T-cell (primary cell): Measurements from ENCODE around the gene HNRNPH2. TPM values are rescaled to one million over a fixed set of nuclear protein-coding genes. Genes with fewer than 3 reads are reported as not detected.

Source experiments
- ATAC-seq, 4 experiments: fragments of 200-7000 bp in 3 of 4; fragments of 150-1000 bp in 1 of 4; cut with Tn5 transposase; replicated peaks in 1 of 4; 1 replicate in 3 of 4; 2 replicates in 1 of 4; pipeline ENCODE4 v1.10.0; 2021; ENCODE audit warnings: moderate library complexity in 3 of 4, mild to moderate bottlenecking in 2 of 4, moderate number of reproducible peaks in 1 of 4
- CTCF ChIA-PET, 2 donors: fragments of 300-600 bp; sonication (Branson Sonifier 250); formaldehyde crosslinking; loops; one replicate each; lab custom pipeline; 2022; ENCODE audit warnings: antibody characterized with exemption in 2 of 2; lab: Charles Lee
- POLR2A ChIA-PET, 2 donors: fragments of 300-600 bp; sonication (Branson Sonifier 250); formaldehyde crosslinking; loops; one replicate each; lab custom pipeline; 2022; ENCODE audit warnings: antibody characterized with exemption in 2 of 2; lab: Charles Lee
- DNase-seq, 35 experiments: peaks; one replicate each; pipeline versions ENCODE4 v3.0.0 to v3.0.0-alpha.2; 2013 to 2023
- H3K27ac ChIP-seq: one replicate; pipeline ENCODE4 v1.5.1; 2013; ENCODE audit warnings: low read length
- H3K27me3 ChIP-seq, 2 experiments: replicated peaks in 1 of 2; 1 replicate in 1 of 2; 2 replicates in 1 of 2; pipeline versions ENCODE4 v1.6.1 to v1.7.0; 2013; ENCODE audit warnings: low read length in 1 of 2, mixed read lengths in 1 of 2; ENCODE audit not compliant: control insufficient read depth in 2 of 2, insufficient read depth in 2 of 2; ENCODE audit errors: extremely low read depth in 1 of 2
- H3K36me3 ChIP-seq, 2 donors: 1 replicate in 1 of 2; 2 replicates in 1 of 2; pipeline versions ENCODE4 v1.6.1 to v1.7.0; 2013; ENCODE audit warnings: low read length in 1 of 2; ENCODE audit not compliant: control insufficient read depth in 2 of 2, insufficient read depth in 1 of 2; ENCODE audit errors: extremely low read depth in 1 of 2
- H3K4me1 ChIP-seq, 2 experiments: 1 replicate in 1 of 2; 2 replicates in 1 of 2; pipeline versions ENCODE4 v1.6.1 to v1.7.0; 2013; ENCODE audit warnings: low read length in 2 of 2, mixed read lengths in 1 of 2; ENCODE audit not compliant: insufficient read depth in 2 of 2, control insufficient read depth in 1 of 2; ENCODE audit errors: extremely low read depth in 1 of 2
- H3K4me3 ChIP-seq, 2 donors: 1 replicate in 1 of 2; 2 replicates in 1 of 2; pipeline versions ENCODE4 v1.5.1 to v1.7.0; 2013; ENCODE audit warnings: mild to moderate bottlenecking in 2 of 2, low read length in 1 of 2, moderate library complexity in 1 of 2; ENCODE audit not compliant: control insufficient read depth in 1 of 2; ENCODE audit errors: extremely low read depth in 1 of 2
- H3K9me3 ChIP-seq: 2 replicates; pipeline ENCODE4 v1.7.0; 2013
- H3K27ac Mint-ChIP-seq, 2 donors: one replicate each; pipeline ENCODE4 v1.8.0; 2020 to 2021; ENCODE audit warnings: mild to moderate bottlenecking in 2 of 2, mixed read lengths in 2 of 2
- H3K27me3 Mint-ChIP-seq, 2 donors: one replicate each; pipeline ENCODE4 v1.8.0; 2021 to 2022; ENCODE audit warnings: mixed read lengths in 2 of 2
- H3K36me3 Mint-ChIP-seq: one replicate; pipeline ENCODE4 v1.8.0; 2021; ENCODE audit warnings: mixed read lengths
- H3K4me1 Mint-ChIP-seq, 3 donors: one replicate each; pipeline ENCODE4 v1.8.0; 2020 to 2022; ENCODE audit warnings: mixed read lengths in 3 of 3, mild to moderate bottlenecking in 1 of 3
- H3K4me3 Mint-ChIP-seq, 3 donors: one replicate each; pipeline ENCODE4 v1.8.0; 2020 to 2022; ENCODE audit warnings: mild to moderate bottlenecking in 3 of 3, mixed read lengths in 3 of 3, moderate library complexity in 3 of 3
- H3K9me3 Mint-ChIP-seq, 3 donors: one replicate each; pipeline ENCODE4 v1.8.0; 2020 to 2022; ENCODE audit warnings: mixed read lengths in 3 of 3
- WGBS: methylation state at CpG from one replicate; pipeline ENCODE4 v1.1.5; 2013; ENCODE audit warnings: missing lambda C conversion rate; ENCODE audit not compliant: insufficient coverage; 5-methylcytosine and 5-hydroxymethylcytosine counted together
- total RNA-seq, 35 experiments: library from RNA in 6 of 35; stranded (reverse) in 6 of 35; fragments of 120-200 nt in 1 of 35; gene quantifications; one replicate each; pipeline versions ENCODE4 v1.2.1 to v1.2.4 and lab custom pipeline; 2013 to 2026

HNRNPH2 gene, protein sequence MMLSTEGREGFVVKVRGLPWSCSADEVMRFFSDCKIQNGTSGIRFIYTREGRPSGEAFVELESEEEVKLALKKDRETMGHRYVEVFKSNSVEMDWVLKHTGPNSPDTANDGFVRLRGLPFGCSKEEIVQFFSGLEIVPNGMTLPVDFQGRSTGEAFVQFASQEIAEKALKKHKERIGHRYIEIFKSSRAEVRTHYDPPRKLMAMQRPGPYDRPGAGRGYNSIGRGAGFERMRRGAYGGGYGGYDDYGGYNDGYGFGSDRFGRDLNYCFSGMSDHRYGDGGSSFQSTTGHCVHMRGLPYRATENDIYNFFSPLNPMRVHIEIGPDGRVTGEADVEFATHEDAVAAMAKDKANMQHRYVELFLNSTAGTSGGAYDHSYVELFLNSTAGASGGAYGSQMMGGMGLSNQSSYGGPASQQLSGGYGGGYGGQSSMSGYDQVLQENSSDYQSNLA
- total RNA-seq = 10 to 100 TPM; 32.4 to 39.5 (median 36.0) TPM
- total RNA-seq (2013) = 42.6 TPM
- 41.8 to 97.9 (median 61.8) reads per million in 29 experiments for total RNA-seq (lab: John Stamatoyannopoulos, UW)

- Histone ChIP-seq H3K4me1 (peaks cover 15 to 18% of the 10 kb centered on the region in 2 experiments), H3K36me3 (peaks cover 0 to 12% of the 10 kb centered on the region in 2 donors), H3K27me3 (no peaks in the 10 kb centered on the region), H3K4me3 (peak within 1 kb of the TSS; percentile 64 to 77), H3K27ac (peak within 1 kb of the TSS; percentile 95), H3K9me3 (no peaks in the 10 kb centered on the region)
- peaks cover 0 to 17% of the 10 kb centered on the region in 2 donors for H3K27me3 Mint-ChIP-seq
- CTCF ChIA-PET = no interaction called here
- DNase-seq = peak; percentile 60 to 96 (median 86)
- WGBS = under 1% methylated on average over 21 of the region's 47 CpGs
- POLR2A ChIA-PET = interaction anchor here in 1 of 2 donors (0.6 kb wide), 1 partner anchor 746 kb away, joined by 3 read pairs; no protein-coding TSS in a partner anchor
- H3K4me3 Mint-ChIP-seq = peak within 1 kb of the TSS; percentile 77 to 97 (median 86)
- peak; percentile 94 to 98 (median 97) for ATAC-seq
- H3K27ac Mint-ChIP-seq = peak within 1 kb of the TSS; percentile 98 to 99
- H3K4me1 Mint-ChIP-seq = peaks cover 25 to 39% (median 38%) of the 10 kb centered on the region in 3 donors
- no peaks in the 10 kb centered on the region for H3K9me3 Mint-ChIP-seq
- peaks cover 18% of the 10 kb centered on the region for H3K36me3 Mint-ChIP-seq
Observed at GRCh38 chrX:101407748-101408531, at the start of gene HNRNPH2, which contains the start of gene GLA. Gene HNRNPH2, plus strand, starts transcription at chrX:101408222. Its CDS starts 3,767 bp downstream, at chrX:101411989. Gene GLA, minus strand, starts transcription at chrX:101407925. Its CDS starts 22 bp downstream, at chrX:101407903.

GRCh38 chrX:101359966-101360365 lies 48.1 kb upstream of the HNRNPH2 start:
- no CpG with 5 or more reads among the region's 1 CpG for WGBS
- no peaks in the 10 kb centered on the region for H3K9me3 ChIP-seq

GRCh38 chrX:101360390-101360789 lies 47.6 kb upstream of the HNRNPH2 start:
- ChIA-PET POLR2A (no interaction called here), CTCF (no interaction called here)
- Histone ChIP-seq H3K4me1 (no peaks in the 10 kb centered on the region), H3K4me3 (no peak overlapping the region), H3K27me3 (no peaks in the 10 kb centered on the region), H3K27ac (no peak overlapping the region), H3K36me3 (no peaks in the 10 kb centered on the region), H3K9me3 (no peaks in the 10 kb centered on the region)
- Mint-ChIP-seq H3K27me3 (peaks cover 0 to 27% of the 10 kb centered on the region in 2 donors), H3K27ac (no peak overlapping the region), H3K4me1 (peaks cover 0 to 2% (median 0%) of the 10 kb centered on the region in 3 donors), H3K36me3 (no peaks in the 10 kb centered on the region), H3K4me3 (no peak overlapping the region), H3K9me3 (no peaks in the 10 kb centered on the region)
- DNase-seq = no peak
- no peak for ATAC-seq
- WGBS = 83% methylated on average over 1 of the region's 7 CpGs

More at GRCh38 chrX:101359966-101360365, 48.1 kb upstream of the HNRNPH2 start:
- H3K27ac ChIP-seq = no peak overlapping the region
- POLR2A ChIA-PET = no interaction called here
- Mint-ChIP-seq H3K36me3 (no peaks in the 10 kb centered on the region), H3K9me3 (no peaks in the 10 kb centered on the region), H3K27me3 (peaks cover 0 to 27% of the 10 kb centered on the region in 2 donors), H3K27ac (no peak overlapping the region), H3K4me1 (peaks cover 0 to 2% (median 0%) of the 10 kb centered on the region in 3 donors), H3K4me3 (no peak overlapping the region)
- H3K36me3 ChIP-seq = no peaks in the 10 kb centered on the region
- H3K27me3 ChIP-seq = no peaks in the 10 kb centered on the region
- DNase-seq (no peak), ATAC-seq (no peak)
- H3K4me1 ChIP-seq = no peaks in the 10 kb centered on the region
- CTCF ChIA-PET = no interaction called here
- H3K4me3 ChIP-seq = no peak overlapping the region

- no peak for DNase-seq
- CTCF ChIA-PET = interaction anchor here in 1 of 2 donors (0.6 kb wide), 1 partner anchor 52 kb away, joined by 3 read pairs; no protein-coding TSS in a partner anchor
Observed at GRCh38 chrX:101362116-101362515, 45.9 kb upstream of the HNRNPH2 start.

GRCh38 chrX:101362757-101363156 lies 45.3 kb upstream of the HNRNPH2 start:
- Mint-ChIP-seq H3K4me3 (no peak overlapping the region), H3K27ac (no peak overlapping the region), H3K4me1 (peaks cover 0 to 2% (median 0%) of the 10 kb centered on the region in 3 donors), H3K9me3 (no peaks in the 10 kb centered on the region), H3K27me3 (peaks cover 0 to 23% of the 10 kb centered on the region in 2 donors), H3K36me3 (no peaks in the 10 kb centered on the region)
- Histone ChIP-seq H3K9me3 (no peaks in the 10 kb centered on the region), H3K27me3 (no peaks in the 10 kb centered on the region), H3K27ac (no peak overlapping the region), H3K36me3 (no peaks in the 10 kb centered on the region), H3K4me3 (no peak overlapping the region), H3K4me1 (no peaks in the 10 kb centered on the region)
- ChIA-PET POLR2A (no interaction called here), CTCF (no interaction called here)
- no peak for DNase-seq
- no peak for ATAC-seq

More at GRCh38 chrX:101362116-101362515, 45.9 kb upstream of the HNRNPH2 start:
- POLR2A ChIA-PET = no interaction called here
- H3K27me3 Mint-ChIP-seq = peaks cover 0 to 26% of the 10 kb centered on the region in 2 donors
- Histone ChIP-seq H3K9me3 (no peaks in the 10 kb centered on the region), H3K27me3 (no peaks in the 10 kb centered on the region), H3K27ac (no peak overlapping the region), H3K36me3 (no peaks in the 10 kb centered on the region), H3K4me3 (no peak overlapping the region), H3K4me1 (no peaks in the 10 kb centered on the region)
- no peak overlapping the region for H3K4me3 Mint-ChIP-seq
- no peaks in the 10 kb centered on the region for H3K36me3 Mint-ChIP-seq
- peaks cover 0 to 2% (median 0%) of the 10 kb centered on the region in 3 donors for H3K4me1 Mint-ChIP-seq
- no CpG with 5 or more reads among the region's 3 CpGs for WGBS
- ATAC-seq = no peak
- no peak overlapping the region for H3K27ac Mint-ChIP-seq
- H3K9me3 Mint-ChIP-seq = no peaks in the 10 kb centered on the region

DNA sequence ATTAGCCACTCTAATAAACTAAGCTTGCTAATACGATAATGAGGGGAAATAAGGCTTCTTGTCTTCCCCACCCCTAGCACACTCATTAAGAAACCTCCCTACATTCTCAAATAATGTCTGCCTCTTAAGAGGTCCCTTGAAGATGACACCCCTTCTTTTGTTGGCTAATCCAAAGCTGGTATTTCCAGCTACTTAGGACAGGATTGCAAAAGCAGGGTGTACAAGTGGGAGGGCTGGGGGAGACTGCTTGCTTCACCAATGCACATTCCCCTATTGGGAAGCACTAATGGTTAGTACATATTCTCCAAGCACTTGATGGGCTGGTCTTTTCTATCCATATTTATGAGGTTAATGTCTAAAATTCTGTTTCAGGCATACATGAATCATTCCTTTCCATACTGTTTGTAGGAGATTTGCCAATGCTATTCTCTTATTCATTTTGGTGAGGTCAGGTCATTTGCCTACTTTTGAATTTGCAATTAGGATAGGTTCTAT lies 42.7 kb upstream of the HNRNPH2 start:
- no peaks in the 10 kb centered on the region for H3K27me3 ChIP-seq
- ATAC-seq = no peak
- no peaks in the 10 kb centered on the region for H3K4me1 ChIP-seq
- no CpG with 5 or more reads among the region's 1 CpG for WGBS
- H3K4me3 ChIP-seq = no peak overlapping the region
- Mint-ChIP-seq H3K36me3 (no peaks in the 10 kb centered on the region), H3K4me1 (peaks cover 0 to 4% (median 0%) of the 10 kb centered on the region in 3 donors), H3K27ac (no peak overlapping the region), H3K4me3 (no peak overlapping the region), H3K27me3 (peaks cover 0 to 20% of the 10 kb centered on the region in 2 donors), H3K9me3 (no peaks in the 10 kb centered on the region)
- POLR2A ChIA-PET = no interaction called here
- no peak overlapping the region for H3K27ac ChIP-seq
- no peaks in the 10 kb centered on the region for H3K9me3 ChIP-seq
- H3K36me3 ChIP-seq = no peaks in the 10 kb centered on the region
- CTCF ChIA-PET = no interaction called here
- DNase-seq = no peak
